Lung microvascular endothelial cell (primary cell): ENCODE results near the gene EXOC6. TPM values are rescaled to one million over a fixed set of nuclear protein-coding genes. Genes with fewer than 3 reads are reported as not detected.
A peak's percentile ranks its signal among the peaks of the same experiment; 100 is the strongest.
"Not testable (repeated sequence)": the region's sequence is repeated elsewhere in the genome, so short reads cannot be mapped to it uniquely, and the experiment has no call there.

ENCODE experiments used
- DNase-seq, 2 donors: peaks; one replicate each; pipeline versions ENCODE4 v3.0.0 to v3.0.0-alpha.2; 2010; ENCODE audit warnings: low read depth in 2 of 2
- total RNA-seq: library from RNA; depleted of rRNA; stranded (reverse); fragments of >200 nt; gene quantifications from 2 replicates; pipeline ENCODE4 v1.2.1, GENCODE V29; 2014

Gene EXOC6
- total RNA-seq, 1 donor from 2014 or later: 390 TPM

GRCh38 chr10:92880917-92881316, 32.6 kb downstream of the EXOC6 start:
- DNase-seq: no peak

GRCh38 chr10:92886334-92886961, 38.1 kb downstream of the EXOC6 start:
- peak; percentile 12 to 37 for DNase-seq

- no peak for DNase-seq
These were observed 42.2 kb downstream of the EXOC6 start for GRCh38 chr10:92890471-92890870.

GRCh38 chr10:92891885-92892690, 43.8 kb downstream of the EXOC6 start:
- DNase-seq: peak; percentile 93 to 97

GRCh38 chr10:92892691-92893054, 44.4 kb downstream of the EXOC6 start:
- no peak for DNase-seq

GRCh38 chr10:92894081-92894655, 45.8 kb downstream of the EXOC6 start:
- no peak for DNase-seq

GRCh38 chr10:92897916-92898315, 49.6 kb downstream of the EXOC6 start:
- DNase-seq: no peak

GRCh38 chr10:92901819-92902251, 53.5 kb downstream of the EXOC6 start:
- DNase-seq: no peak

- no peak for DNase-seq
These were observed 55.3 kb downstream of the EXOC6 start for GRCh38 chr10:92903633-92904032.

- DNase-seq: no peak
These were observed 59.0 kb downstream of the EXOC6 start for GRCh38 chr10:92907280-92907679.

GRCh38 chr10:92912631-92913030, 64.3 kb downstream of the EXOC6 start:
- DNase-seq: not testable (repeated sequence)

- DNase-seq: no peak
These were observed 65.7 kb downstream of the EXOC6 start for GRCh38 chr10:92913973-92914372.

- DNase-seq: peak; percentile 56 to 62
These were observed 66.4 kb downstream of the EXOC6 start for GRCh38 chr10:92914478-92915325.

- DNase-seq: no peak
These were observed 67.6 kb downstream of the EXOC6 start for GRCh38 chr10:92915892-92916291.

- DNase-seq: no peak
These were observed 68.1 kb downstream of the EXOC6 start for GRCh38 chr10:92916433-92916832.

GRCh38 chr10:92918603-92919002, 70.3 kb downstream of the EXOC6 start:
- DNase-seq: no peak

- no peak for DNase-seq
These were observed 72.5 kb downstream of the EXOC6 start for GRCh38 chr10:92920866-92921265.

- DNase-seq: no peak
These were observed 75.1 kb downstream of the EXOC6 start for GRCh38 chr10:92923416-92923815.

- DNase-seq: no peak
These were observed 81.6 kb downstream of the EXOC6 start for GRCh38 chr10:92929896-92930295.

GRCh38 chr10:92931597-92931996, 83.3 kb downstream of the EXOC6 start:
- DNase-seq: no peak

- DNase-seq: no peak
These were observed 89.6 kb downstream of the EXOC6 start for GRCh38 chr10:92937876-92938275.

- DNase-seq: peak in 1 of 2 donors; percentile 18
These were observed 90.5 kb downstream of the EXOC6 start for GRCh38 chr10:92938841-92939240.
